Stimulated activated naive CD8-positive, alpha-beta T cell treated with anti-CD3 and anti-CD28 coated beads, Interleukin-15, amount 100 ng/mL, for 72 hours (primary cell): Measurements from ENCODE around the gene ZNF202.

ENCODE experiments used
- ATAC-seq: fragments of 150-1000 bp; cut with Tn5 transposase; 2 replicates; pipeline ENCODE4 v1.10.0; 2021; ENCODE audit warnings: mild to moderate bottlenecking, moderate library complexity
- DNase-seq, 2 donors: peaks; one replicate each; pipeline ENCODE4 v3.0.0; 2021 to 2022
- H3K27ac Mint-ChIP-seq, 2 donors: one replicate each; pipeline ENCODE4 v1.8.0; 2022; ENCODE audit warnings: mild to moderate bottlenecking in 2 of 2, mixed read lengths in 2 of 2, moderate library complexity in 2 of 2
- H3K27me3 Mint-ChIP-seq: one replicate; pipeline ENCODE4 v1.8.0; 2022; ENCODE audit warnings: mixed read lengths
- H3K4me1 Mint-ChIP-seq: one replicate; pipeline ENCODE4 v1.8.0; 2022; ENCODE audit warnings: mild to moderate bottlenecking, mixed read lengths
- H3K4me3 Mint-ChIP-seq, 2 donors: one replicate each; pipeline ENCODE4 v1.8.0; 2022; ENCODE audit warnings: mild to moderate bottlenecking in 2 of 2, mixed read lengths in 2 of 2, moderate library complexity in 1 of 2
- H3K9me3 Mint-ChIP-seq, 2 donors: one replicate each; pipeline ENCODE4 v1.8.0; 2022; ENCODE audit warnings: mixed read lengths in 2 of 2

ZNF202 gene

DNA sequence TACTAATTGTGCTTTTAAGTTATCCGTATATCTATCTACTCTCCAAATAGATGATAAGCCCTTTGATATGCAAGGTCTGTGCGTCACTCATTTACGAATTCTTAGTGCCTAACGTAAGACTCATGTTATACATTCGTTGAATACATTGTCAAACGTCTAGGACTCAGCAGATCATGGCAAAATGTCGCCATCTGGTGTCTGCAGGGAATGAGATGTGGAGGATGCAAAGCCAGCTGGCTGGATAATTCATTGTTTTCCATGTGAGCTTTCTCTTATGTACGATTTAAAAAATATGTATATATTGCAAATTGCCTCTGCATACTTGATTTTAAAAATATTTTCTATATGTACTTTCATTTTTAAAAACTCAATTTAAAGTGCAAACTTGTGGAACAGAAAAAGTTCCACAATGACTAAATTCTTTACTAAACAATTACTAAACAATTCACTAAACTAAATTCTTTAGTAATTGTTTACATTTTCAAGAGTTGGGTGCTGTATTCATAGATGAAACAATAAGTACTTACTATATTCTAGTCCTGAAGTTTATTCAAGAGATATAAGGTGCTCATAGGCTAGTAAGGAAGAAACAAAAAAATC, 33.8 kb downstream of the ZNF202 start:
- ATAC-seq = peak; percentile 79
- no peaks in the 10 kb centered on the region for H3K9me3 Mint-ChIP-seq
- peaks cover 9% of the 10 kb centered on the region for H3K27me3 Mint-ChIP-seq
- no peaks in the 10 kb centered on the region for H3K4me1 Mint-ChIP-seq
- H3K27ac Mint-ChIP-seq = no peak overlapping the region
- H3K4me3 Mint-ChIP-seq = no peak overlapping the region
- peak; percentile 39 to 49 for DNase-seq

DNA sequence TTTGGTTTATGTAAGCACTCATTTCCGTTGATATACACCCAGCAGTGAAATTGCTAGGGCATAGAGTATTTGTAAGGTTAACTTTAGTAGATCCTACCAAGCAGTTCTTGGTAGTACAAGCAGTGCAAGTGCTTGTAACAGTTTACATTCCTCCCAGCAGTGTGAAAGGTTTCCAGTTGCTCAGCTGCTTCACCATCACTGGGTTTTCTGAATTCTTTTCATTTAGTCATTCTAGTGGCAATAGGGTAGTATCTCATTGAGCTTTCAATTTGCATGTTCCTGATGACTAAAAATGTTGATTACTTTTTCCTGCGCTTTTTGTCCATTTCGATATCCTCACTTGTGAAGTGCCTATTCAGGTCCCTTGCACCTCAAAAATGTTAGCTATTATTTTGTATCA, 34.3 kb downstream of the ZNF202 start:
- H3K27ac Mint-ChIP-seq = no peak overlapping the region
- H3K4me1 Mint-ChIP-seq = no peaks in the 10 kb centered on the region
- peaks cover 9% of the 10 kb centered on the region for H3K27me3 Mint-ChIP-seq
- DNase-seq (no peak), ATAC-seq (no peak)
- H3K9me3 Mint-ChIP-seq = no peaks in the 10 kb centered on the region
- no peak overlapping the region for H3K4me3 Mint-ChIP-seq

DNA sequence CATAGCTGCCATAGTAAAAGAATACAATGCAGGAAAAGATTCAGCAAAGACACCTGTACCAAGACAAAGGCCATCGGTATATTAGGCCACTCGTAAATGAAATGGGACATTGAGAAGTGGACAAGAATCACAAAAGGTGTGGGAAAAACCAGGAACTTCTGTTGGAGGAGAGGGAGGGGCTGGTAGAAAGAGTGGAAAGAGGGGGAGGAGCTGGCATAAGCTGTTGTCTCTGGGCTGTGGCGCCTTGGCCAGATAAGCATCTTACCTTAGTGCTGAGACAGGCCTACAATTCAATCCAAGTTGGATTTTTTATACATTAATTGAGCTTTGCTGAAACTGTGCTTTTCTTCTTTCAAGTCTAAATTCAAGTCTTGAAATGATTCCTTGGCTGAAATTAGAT, 37.1 kb downstream of the ZNF202 start:
- peaks cover 9% of the 10 kb centered on the region for H3K27me3 Mint-ChIP-seq
- H3K4me3 Mint-ChIP-seq = no peak overlapping the region
- no peaks in the 10 kb centered on the region for H3K4me1 Mint-ChIP-seq
- H3K9me3 Mint-ChIP-seq = no peaks in the 10 kb centered on the region
- DNase-seq (no peak), ATAC-seq (no peak)
- H3K27ac Mint-ChIP-seq = no peak overlapping the region

DNA sequence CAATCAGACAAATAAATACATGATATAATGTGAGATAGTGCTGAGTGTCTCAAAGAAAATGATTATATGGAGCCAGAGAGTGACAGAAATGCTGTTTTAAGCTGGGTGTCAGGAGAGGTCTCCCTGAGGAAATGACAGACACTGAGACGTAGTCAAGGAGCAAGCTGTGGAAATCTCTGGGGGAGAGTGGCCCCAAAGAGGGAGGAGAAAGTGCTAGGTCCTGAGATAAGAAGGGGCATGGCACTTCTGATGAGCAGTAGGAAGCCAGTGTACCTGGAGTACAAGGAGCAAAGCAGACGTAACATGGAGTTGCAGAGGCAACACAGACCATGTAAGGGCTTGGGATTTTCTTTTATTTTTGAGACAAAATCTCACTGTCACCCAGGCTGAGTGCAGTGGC, 38.8 kb downstream of the ZNF202 start:
- no peaks in the 10 kb centered on the region for H3K9me3 Mint-ChIP-seq
- H3K4me3 Mint-ChIP-seq = no peak overlapping the region
- ATAC-seq = no peak
- no peak for DNase-seq
- H3K27me3 Mint-ChIP-seq = peaks cover 22% of the 10 kb centered on the region
- H3K4me1 Mint-ChIP-seq = no peaks in the 10 kb centered on the region
- no peak overlapping the region for H3K27ac Mint-ChIP-seq

DNA sequence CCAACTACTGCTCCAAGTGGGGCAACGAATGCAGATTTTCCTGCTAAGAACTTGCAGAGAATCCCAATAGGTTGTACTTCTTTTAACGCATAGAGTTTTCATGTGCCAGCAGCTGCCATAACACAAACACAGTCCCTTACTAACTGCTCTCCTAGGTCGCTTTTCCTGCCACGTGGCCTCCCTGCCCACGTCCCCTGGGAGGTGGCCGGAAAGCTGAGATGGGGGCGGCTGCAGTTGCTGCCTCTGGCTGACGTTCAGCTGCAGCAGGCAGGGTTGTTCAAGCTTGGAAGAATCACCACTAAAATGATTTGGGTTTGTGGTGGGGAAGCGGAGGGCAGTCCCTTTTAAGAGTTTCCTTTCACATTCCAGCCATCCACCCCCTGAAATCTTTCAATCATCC, 39.3 kb downstream of the ZNF202 start:
- no peak for DNase-seq
- Mint-ChIP-seq H3K9me3 (no peaks in the 10 kb centered on the region), H3K27ac (no peak overlapping the region), H3K4me1 (no peaks in the 10 kb centered on the region), H3K4me3 (no peak overlapping the region), H3K27me3 (peaks cover 25% of the 10 kb centered on the region)
- no peak for ATAC-seq

DNA sequence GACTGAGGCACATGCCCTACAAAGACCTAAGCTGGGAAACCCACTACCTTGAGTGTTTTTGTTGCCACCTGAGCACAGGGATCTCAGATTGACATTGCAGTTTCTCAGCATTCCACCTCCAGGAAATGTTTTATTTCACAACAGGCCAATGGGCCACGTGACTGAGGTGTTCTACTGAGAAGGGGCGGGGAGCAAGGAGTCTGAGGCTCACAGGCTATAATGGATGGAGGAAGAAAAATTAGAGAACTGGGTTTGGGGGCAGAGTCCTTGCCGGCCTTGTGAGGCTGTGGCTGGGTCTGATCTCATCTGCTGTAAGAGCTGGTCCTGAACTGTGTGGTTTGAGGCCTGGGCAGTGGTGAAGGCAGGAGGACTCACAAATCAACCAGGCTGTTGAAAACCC, 40.7 kb downstream of the ZNF202 start:
- peak overlapping the region in 1 of 2 donors; percentile 8 for H3K27ac Mint-ChIP-seq
- H3K4me3 Mint-ChIP-seq = no peak overlapping the region
- peaks cover 25% of the 10 kb centered on the region for H3K27me3 Mint-ChIP-seq
- H3K4me1 Mint-ChIP-seq = no peaks in the 10 kb centered on the region
- ATAC-seq (no peak), DNase-seq (no peak)
- no peaks in the 10 kb centered on the region for H3K9me3 Mint-ChIP-seq

DNA sequence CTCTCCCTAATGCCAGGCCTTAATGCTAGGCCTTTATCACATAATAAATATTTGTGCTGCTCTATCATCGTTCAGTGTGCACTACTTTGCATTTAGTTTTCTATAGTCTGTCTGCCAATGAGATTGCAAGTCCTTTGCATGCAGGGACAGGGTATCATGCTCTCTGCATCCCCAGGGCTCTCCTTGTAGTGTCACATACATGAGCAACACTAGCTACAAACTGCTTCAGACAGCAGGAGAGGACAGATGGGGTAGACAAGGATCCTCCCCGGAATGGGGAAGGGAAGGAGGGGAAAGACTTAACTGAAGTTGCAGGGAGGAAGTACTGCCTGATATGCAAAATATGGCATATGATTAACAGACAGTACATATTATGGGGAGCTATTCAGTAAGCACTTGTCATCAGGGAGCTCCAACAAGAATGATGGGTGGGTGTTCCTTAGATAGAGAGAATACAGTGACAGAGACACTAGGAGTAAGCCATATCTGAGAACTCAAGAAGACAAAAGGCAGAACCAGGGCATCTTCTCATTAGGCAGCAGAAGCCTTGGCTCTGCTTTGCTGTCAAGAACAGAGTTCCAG, 42.8 kb downstream of the ZNF202 start:
- Mint-ChIP-seq H3K4me3 (no peak overlapping the region), H3K27ac (no peak overlapping the region), H3K27me3 (peaks cover 24% of the 10 kb centered on the region), H3K9me3 (no peaks in the 10 kb centered on the region), H3K4me1 (no peaks in the 10 kb centered on the region)
- ATAC-seq (no peak), DNase-seq (no peak)

DNA sequence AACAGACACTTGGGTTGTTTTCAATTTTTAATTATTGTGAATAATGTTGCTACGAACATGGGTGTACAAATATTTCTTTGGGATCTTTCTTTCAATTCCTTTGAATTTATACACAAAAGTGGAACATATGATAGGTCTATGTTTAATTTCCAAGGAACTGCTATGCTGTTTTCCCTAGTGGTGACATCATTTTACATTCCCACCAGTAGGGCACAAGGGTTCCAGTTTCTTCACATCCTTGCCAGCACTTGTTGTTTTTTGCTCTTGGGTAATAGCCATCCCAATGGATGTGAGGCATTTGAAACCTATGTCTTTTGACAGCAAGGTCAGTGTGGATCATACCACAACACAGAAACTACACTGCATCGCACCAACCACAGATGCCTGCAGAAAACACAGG, 45.3 kb downstream of the ZNF202 start:
- DNase-seq (no peak), ATAC-seq (no peak)
- H3K4me3 Mint-ChIP-seq = no peak overlapping the region
- H3K27ac Mint-ChIP-seq = no peak overlapping the region
- H3K27me3 Mint-ChIP-seq = peaks cover 16% of the 10 kb centered on the region
- no peaks in the 10 kb centered on the region for H3K9me3 Mint-ChIP-seq
- no peaks in the 10 kb centered on the region for H3K4me1 Mint-ChIP-seq

DNA sequence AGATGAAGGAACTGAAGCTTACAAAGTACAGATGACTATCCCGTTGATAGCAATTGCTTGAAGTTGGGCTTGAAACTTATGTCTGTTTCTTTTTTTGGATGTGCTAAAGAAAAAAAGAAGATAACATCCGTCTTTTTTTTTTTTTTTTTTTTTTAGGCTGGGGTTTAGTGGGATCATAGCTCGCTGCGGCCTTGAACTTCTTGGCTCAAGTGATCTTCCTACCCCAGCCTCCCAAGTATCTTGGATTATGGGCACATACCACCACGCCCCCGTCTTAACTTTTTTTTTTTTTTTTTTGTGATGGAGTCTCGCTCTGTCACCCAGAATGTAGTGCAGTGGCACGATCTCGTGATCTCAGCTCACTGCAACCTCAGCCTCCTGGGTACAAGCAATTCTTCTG, 46.2 kb downstream of the ZNF202 start:
- no peak overlapping the region for H3K27ac Mint-ChIP-seq
- no peak for ATAC-seq
- no peak for DNase-seq
- no peak overlapping the region for H3K4me3 Mint-ChIP-seq
- no peaks in the 10 kb centered on the region for H3K9me3 Mint-ChIP-seq
- no peaks in the 10 kb centered on the region for H3K4me1 Mint-ChIP-seq
- peaks cover 21% of the 10 kb centered on the region for H3K27me3 Mint-ChIP-seq

DNA sequence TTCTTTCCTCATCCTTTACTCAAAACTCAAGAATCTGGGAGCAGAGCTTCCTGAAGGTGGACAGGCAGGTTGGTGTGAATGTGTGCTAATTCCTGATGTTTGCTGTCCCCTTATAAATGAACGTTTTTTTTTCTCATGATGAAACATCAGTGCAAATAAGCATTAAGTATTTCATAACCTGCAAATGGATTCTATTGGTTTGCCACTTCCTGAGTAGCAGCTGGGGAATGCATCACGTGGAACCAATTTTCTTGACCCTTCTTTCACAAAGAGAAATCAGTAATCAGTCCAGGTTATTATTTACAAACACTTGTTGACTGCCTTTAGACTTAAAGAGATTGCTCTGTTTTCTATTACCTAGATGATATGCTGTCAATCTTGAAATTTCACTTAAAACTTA, 46.9 kb downstream of the ZNF202 start:
- Mint-ChIP-seq H3K4me1 (no peaks in the 10 kb centered on the region), H3K9me3 (no peaks in the 10 kb centered on the region), H3K27me3 (peaks cover 28% of the 10 kb centered on the region), H3K27ac (no peak overlapping the region), H3K4me3 (no peak overlapping the region)
- ATAC-seq (no peak), DNase-seq (no peak)

DNA sequence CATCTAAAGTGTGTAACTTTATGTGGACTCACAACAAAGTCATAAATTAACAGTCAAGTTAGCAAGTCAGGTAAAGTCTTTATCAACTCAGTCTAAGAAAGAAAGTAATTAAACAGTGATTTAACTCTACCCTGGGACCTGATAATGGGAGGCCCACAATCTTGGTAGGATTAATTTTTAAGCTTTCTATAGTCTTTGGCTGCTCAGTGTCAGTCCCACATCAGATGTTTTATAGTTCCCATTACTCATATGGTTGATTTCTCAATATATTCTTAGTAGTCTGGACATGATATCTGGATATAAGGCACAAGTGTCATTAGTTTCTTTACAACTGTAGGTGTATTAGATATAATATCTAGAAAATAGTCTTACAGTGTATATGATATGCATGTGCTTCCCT, 48.5 kb downstream of the ZNF202 start:
- H3K27me3 Mint-ChIP-seq = peaks cover 18% of the 10 kb centered on the region
- H3K9me3 Mint-ChIP-seq = no peaks in the 10 kb centered on the region
- no peak for DNase-seq
- ATAC-seq = no peak
- no peaks in the 10 kb centered on the region for H3K4me1 Mint-ChIP-seq
- H3K27ac Mint-ChIP-seq = no peak overlapping the region
- H3K4me3 Mint-ChIP-seq = no peak overlapping the region

DNA sequence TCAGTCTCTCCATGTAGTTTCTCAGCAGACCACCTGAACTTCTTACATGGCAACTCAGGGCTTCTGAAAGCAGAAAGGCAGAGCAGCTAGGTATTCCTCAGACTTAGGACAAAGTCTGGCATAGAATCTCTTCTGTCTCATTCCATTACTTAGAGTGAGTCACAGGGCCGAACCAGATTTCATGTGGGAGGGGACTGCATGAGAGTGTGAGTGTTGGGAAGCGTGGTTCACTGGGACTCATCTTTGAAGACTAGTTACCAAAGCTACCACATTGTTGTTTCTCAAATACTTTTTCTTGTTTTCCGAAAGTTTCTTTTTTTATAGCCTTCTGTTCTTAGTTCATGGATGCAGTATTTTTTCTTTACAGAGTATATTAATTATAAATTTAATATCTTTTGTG, 51.0 kb downstream of the ZNF202 start:
- DNase-seq (no peak), ATAC-seq (no peak)
- no peaks in the 10 kb centered on the region for H3K9me3 Mint-ChIP-seq
- H3K4me1 Mint-ChIP-seq = no peaks in the 10 kb centered on the region
- H3K4me3 Mint-ChIP-seq = no peak overlapping the region
- peaks cover 18% of the 10 kb centered on the region for H3K27me3 Mint-ChIP-seq
- no peak overlapping the region for H3K27ac Mint-ChIP-seq

DNA sequence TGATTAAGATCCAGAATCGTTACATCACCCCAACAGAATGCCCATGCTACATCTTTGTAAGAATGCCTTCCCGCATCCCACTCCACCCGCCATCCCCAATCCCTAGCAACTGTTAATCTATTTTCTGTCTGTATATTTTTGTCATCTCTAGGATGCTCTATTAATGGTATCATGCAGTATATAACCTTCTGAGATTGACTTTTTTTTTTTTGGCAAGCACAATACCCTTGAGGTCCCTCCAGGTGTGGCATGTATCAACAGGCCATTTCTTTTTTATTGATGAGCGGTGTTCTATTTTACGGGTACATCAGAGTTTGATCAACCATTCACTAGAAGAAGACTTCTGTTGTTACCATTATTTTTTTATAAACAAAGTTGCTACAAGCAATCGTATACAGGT, 56.9 kb downstream of the ZNF202 start:
- Mint-ChIP-seq H3K27ac (no peak overlapping the region), H3K4me1 (peaks cover 17% of the 10 kb centered on the region), H3K9me3 (no peaks in the 10 kb centered on the region), H3K27me3 (peaks cover 7% of the 10 kb centered on the region), H3K4me3 (no peak overlapping the region)
- no peak for DNase-seq
- no peak for ATAC-seq

DNA sequence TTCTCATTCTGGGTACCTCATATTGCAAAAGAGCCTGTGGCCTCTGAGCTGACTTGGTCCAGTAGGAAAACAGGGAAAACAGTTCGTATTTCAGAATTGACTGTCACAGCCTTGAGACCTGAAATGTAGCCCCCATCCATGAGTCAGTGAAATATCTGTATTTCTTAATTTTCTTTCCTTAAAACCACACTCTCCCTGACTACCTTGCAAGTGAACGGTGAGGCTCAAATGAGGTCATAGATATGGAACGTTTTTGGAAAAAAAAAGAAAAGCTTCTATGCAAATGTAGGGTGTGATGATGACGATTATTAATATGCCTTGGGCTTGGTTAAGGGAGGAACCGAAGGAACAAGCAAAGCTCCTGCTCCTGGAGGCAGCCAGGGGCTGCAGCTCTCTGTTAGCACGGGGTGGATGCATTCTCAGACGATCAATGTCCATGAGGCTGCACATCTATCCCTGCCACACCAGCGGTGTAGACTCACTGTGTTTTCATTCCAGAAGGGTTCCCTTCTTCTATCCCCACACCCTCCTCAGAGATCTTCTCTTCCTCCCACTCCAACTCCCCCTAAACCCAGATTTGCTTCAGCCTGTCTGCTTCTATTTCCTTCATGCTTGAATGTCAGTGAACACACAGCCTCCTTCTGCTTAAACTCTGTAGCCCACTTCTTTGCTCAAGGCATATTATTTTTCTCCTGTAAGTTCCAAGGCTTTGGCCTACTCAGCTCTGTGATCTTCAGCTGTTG, 57.9 kb downstream of the ZNF202 start:
- DNase-seq = no peak
- H3K4me1 Mint-ChIP-seq = peaks cover 17% of the 10 kb centered on the region
- H3K4me3 Mint-ChIP-seq = no peak overlapping the region
- no peak overlapping the region for H3K27ac Mint-ChIP-seq
- no peak for ATAC-seq
- peaks cover 6% of the 10 kb centered on the region for H3K27me3 Mint-ChIP-seq
- H3K9me3 Mint-ChIP-seq = no peaks in the 10 kb centered on the region

DNA sequence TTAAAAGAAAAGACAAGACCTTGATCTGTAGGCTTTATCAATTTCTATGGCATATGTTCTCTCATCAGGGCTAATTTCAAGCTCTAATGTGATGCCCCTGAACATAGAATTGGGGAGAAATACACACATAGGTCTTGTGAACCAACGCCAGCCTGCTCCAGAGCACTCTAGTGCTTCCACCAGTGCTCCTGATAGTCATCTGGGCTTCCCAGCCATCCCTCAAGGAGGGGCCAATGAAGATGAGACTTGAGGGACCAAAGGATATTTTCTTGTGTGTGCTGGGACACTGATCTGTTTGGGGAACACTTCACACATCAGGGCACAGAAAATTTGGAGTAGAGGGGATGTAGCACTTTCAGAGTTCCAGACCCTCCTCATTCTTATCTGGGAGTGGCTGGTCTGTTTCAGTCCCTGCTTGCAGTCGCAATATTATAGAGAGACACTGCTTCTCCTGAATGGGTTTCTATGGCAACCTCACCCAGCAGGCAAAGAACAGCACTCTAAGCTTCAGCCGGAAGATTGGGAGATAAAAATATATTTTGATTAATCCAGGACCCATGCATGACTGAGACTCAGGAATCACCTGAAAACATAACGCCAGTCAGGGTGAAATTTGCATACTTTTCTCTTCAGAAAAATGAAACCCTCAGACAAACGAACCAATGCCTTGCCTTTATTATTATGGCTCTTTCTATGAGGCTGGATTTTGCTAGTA, 58.6 kb downstream of the ZNF202 start:
- peak overlapping the region in 1 of 2 donors; percentile 55 for H3K27ac Mint-ChIP-seq
- H3K9me3 Mint-ChIP-seq = no peaks in the 10 kb centered on the region
- ATAC-seq (no peak), DNase-seq (no peak)
- H3K4me1 Mint-ChIP-seq = peaks cover 17% of the 10 kb centered on the region
- H3K27me3 Mint-ChIP-seq = peaks cover 6% of the 10 kb centered on the region
- no peak overlapping the region for H3K4me3 Mint-ChIP-seq

DNA sequence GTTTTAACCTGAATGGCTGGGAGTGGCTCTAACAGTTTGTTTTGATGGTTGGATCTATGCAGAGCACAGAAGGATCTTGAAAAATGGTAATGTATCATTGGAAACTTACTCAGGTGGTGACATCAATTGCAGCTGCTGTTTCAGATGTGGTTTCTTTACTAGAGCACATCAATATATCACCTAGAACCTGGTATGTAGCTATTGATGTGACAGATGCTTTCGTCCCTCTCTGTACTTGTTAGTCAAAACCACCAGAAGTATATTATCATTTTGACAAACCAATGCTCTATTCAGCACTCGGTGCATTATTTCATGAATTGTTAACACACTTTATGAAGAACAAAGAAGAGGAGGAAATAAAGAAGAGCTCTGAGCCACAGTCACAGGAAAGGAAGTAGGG, 60.4 kb downstream of the ZNF202 start:
- DNase-seq = peak in 1 of 2 donors; percentile 3
- H3K4me1 Mint-ChIP-seq = peaks cover 17% of the 10 kb centered on the region
- peak overlapping the region in 1 of 2 donors; percentile 69 for H3K27ac Mint-ChIP-seq
- H3K4me3 Mint-ChIP-seq = peak overlapping the region; percentile 18 to 23
- H3K9me3 Mint-ChIP-seq = no peaks in the 10 kb centered on the region
- no peaks in the 10 kb centered on the region for H3K27me3 Mint-ChIP-seq
- ATAC-seq = peak; percentile 95
